Uterus (tissue), 4 donors: ENCODE results near the gene PLXNA2. TPM values are rescaled to one million over a fixed set of nuclear protein-coding genes. Genes with fewer than 3 reads are reported as not detected.

Source experiments
- DNase-seq, 2 donors: peaks; one replicate each; pipeline ENCODE4 v3.0.0-alpha.2; 2019 to 2020
- H3K27ac ChIP-seq, 2 donors: fragments of 200-600 bp; sonication (generic); 1 replicate in 1 of 2; 2 replicates in 1 of 2; pipeline ENCODE4 v1.5.1; 2016 to 2018
- H3K27me3 ChIP-seq, 2 donors: fragments of 200-600 bp; sonication (generic); one replicate each; pipeline ENCODE4 v1.5.1; 2018 to 2019; ENCODE audit warnings: control low read depth in 1 of 2
- H3K36me3 ChIP-seq, 2 donors: fragments of 200-600 bp; sonication (generic); one replicate each; pipeline ENCODE4 v1.5.1; 2019; ENCODE audit warnings: control low read depth in 1 of 2
- H3K4me1 ChIP-seq, 2 donors: fragments of 200-600 bp; sonication (generic); one replicate each; pipeline ENCODE4 v1.5.1; 2018 to 2019; ENCODE audit warnings: control low read depth in 1 of 2
- H3K4me3 ChIP-seq, 2 donors: fragments of 200-600 bp; sonication (generic); 1 replicate in 1 of 2; 2 replicates in 1 of 2; pipeline ENCODE4 v1.5.1; 2018 to 2019; ENCODE audit warnings: mild to moderate bottlenecking in 1 of 2
- H3K9me3 ChIP-seq, 2 donors: fragments of 200-600 bp; sonication (generic); one replicate each; pipeline ENCODE4 v1.5.1; 2019; ENCODE audit warnings: control low read depth in 1 of 2
- POLR2A ChIP-seq, 2 donors: fragments of 450-650 bp; IDR thresholded peaks; one replicate each; pipeline ENCODE4 v1.6.1; 2016; ENCODE audit warnings: antibody characterized with exemption in 2 of 2, mild to moderate bottlenecking in 1 of 2, moderate library complexity in 1 of 2
- intact Hi-C: fragments of 100-400 bp; cut with DNase I; formaldehyde crosslinking; loops from one replicate; pipeline ENCODE4 v1.15.1; 2023; ENCODE audit warnings: low total_unique reads
- total RNA-seq, 4 donors: library from RNA; depleted of rRNA in 3 of 4; stranded (reverse); fragments of >200 nt in 3 of 4; gene quantifications; one replicate each; pipeline versions ENCODE4 v1.1.0 to v1.2.4, GENCODE V29; 2014 to 2023
- TF ChIP-seq, protein P1 (sequence below), 4 experiments: fragments of 200-600 bp in 2 of 4; fragments of 450-650 bp in 2 of 4; sonication (generic) in 2 of 4; IDR thresholded peaks; one replicate each; pipeline ENCODE4 v1.5.1; 2016 to 2019; ENCODE audit warnings: antibody characterized with exemption in 4 of 4, mild to moderate bottlenecking in 2 of 4, moderate library complexity in 1 of 4
- donor health status: DM: yes; HTN: yes; CAD: no.

The PLXNA2 gene
- total RNA-seq, 4 donors from 2014 or later: 5.4 to 94.5 (median 9.5) TPM

DNA sequence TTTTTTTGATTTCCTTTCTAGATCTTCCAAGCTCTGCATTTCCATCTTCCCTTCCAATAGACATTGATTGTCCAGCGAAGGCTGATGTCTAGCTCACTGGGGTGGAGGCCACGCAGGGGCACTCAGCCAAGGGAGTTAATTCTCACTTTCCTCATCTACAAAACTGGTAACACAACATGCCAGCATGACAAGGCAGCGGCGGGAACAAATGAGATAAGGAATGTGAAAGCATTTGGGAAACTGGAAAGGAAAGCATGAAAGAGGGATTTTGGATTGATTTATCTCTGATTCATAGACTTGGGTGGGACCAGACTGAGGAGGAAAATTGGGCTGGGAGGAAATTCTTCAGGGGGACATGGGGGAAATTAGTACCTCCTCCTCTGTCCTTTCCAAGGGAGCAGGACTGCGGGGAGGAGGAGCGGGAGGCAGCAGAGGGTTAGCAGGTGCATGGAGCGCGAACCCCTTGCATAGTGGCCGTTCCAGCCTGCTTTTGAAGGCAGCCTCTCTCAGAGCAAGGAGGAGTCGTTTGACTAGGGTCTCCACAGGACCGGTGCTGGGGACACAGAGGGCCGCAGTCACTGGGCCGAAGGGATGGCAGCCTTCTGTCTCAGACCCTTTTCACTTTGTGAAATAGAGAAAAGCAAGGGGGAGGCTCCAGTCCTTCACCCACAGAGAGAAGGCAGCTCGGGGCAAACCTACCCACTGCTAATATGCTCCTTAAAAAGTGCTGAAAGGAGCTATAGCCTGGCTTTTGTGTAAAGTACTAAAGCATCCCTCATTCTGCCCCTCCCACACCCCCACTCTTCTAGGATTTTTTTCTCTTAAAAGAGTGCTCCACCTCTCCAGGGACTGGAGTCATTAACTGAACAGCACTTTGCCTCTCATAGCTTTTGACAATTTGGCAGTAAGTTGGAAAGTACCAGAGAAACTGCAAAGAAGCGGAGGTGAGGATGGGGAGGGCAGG is 89.2 kb downstream of the PLXNA2 start:
- H3K4me1 ChIP-seq: peaks cover 7 to 17% of the 10 kb centered on the region in 2 donors
- TF ChIP-seq, protein P1, sequence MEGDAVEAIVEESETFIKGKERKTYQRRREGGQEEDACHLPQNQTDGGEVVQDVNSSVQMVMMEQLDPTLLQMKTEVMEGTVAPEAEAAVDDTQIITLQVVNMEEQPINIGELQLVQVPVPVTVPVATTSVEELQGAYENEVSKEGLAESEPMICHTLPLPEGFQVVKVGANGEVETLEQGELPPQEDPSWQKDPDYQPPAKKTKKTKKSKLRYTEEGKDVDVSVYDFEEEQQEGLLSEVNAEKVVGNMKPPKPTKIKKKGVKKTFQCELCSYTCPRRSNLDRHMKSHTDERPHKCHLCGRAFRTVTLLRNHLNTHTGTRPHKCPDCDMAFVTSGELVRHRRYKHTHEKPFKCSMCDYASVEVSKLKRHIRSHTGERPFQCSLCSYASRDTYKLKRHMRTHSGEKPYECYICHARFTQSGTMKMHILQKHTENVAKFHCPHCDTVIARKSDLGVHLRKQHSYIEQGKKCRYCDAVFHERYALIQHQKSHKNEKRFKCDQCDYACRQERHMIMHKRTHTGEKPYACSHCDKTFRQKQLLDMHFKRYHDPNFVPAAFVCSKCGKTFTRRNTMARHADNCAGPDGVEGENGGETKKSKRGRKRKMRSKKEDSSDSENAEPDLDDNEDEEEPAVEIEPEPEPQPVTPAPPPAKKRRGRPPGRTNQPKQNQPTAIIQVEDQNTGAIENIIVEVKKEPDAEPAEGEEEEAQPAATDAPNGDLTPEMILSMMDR (IDR thresholded peaks at IDR 0.05): no peak
- no peak for TF ChIP-seq POLR2A (IDR thresholded peaks at IDR 0.05)
- DNase-seq: no peak
- intact Hi-C loops: no loop called here
- H3K27ac ChIP-seq: no peak overlapping the region
- H3K9me3 ChIP-seq: no peaks in the 10 kb centered on the region
- H3K36me3 ChIP-seq: no peaks in the 10 kb centered on the region
- H3K4me3 ChIP-seq: no peak overlapping the region
- no peaks in the 10 kb centered on the region for H3K27me3 ChIP-seq

DNA sequence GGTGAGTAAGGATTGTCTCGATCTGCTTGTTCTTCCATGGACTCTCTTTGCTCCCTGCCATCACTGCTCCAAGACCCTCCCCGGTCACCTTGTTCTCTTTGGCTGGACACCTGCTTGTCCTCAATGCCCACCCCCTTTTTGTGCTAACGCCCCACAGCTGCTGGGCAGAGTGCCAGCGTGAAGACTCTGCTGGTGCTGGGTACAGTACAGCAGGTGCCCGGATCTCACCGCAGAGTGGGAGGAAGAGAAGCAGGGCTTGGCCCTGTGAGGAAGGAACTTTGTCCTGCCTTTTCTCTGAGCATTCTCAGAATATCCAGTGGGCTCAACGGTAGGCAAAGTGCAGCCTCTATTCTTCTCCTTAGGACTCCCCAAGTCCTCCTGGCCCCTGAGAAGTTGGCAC is 90.1 kb downstream of the PLXNA2 start:
- Histone ChIP-seq H3K4me3 (no peak overlapping the region), H3K27ac (no peak overlapping the region), H3K4me1 (peaks cover 5 to 9% of the 10 kb centered on the region in 2 donors), H3K36me3 (no peaks in the 10 kb centered on the region), H3K9me3 (no peaks in the 10 kb centered on the region), H3K27me3 (no peaks in the 10 kb centered on the region)
- intact Hi-C loops: no loop called here
- TF ChIP-seq, protein P1 (IDR thresholded peaks at IDR 0.05): no peak
- no peak for TF ChIP-seq POLR2A (IDR thresholded peaks at IDR 0.05)
- no peak for DNase-seq

DNA sequence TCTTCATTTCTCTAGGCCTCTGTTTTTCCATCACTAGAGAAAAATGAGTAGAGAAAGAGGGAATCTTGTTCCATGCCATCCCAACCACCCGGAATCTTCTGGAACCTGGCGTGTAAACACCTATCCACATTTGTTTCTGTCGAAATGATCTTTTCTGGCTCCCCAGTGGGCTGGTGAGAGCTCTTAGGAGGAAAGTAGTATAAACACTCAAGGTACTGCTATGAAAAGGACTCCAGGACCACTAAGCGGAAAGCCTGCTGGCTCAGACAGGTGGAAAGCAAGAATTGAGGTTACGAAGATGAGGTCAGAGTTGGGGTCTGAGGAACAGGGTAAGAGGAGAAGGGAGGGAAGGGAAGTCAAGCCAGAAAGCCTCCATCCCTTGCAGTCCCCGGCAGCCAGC is 90.8 kb downstream of the PLXNA2 start:
- intact Hi-C loops: no loop called here
- no peaks in the 10 kb centered on the region for H3K27me3 ChIP-seq
- H3K36me3 ChIP-seq: no peaks in the 10 kb centered on the region
- peaks cover 0 to 5% of the 10 kb centered on the region in 2 donors for H3K4me1 ChIP-seq
- TF ChIP-seq POLR2A (IDR thresholded peaks at IDR 0.05): no peak
- TF ChIP-seq, protein P1 (IDR thresholded peaks at IDR 0.05): no peak
- no peak for DNase-seq
- H3K4me3 ChIP-seq: no peak overlapping the region
- no peak overlapping the region for H3K27ac ChIP-seq
- no peaks in the 10 kb centered on the region for H3K9me3 ChIP-seq

DNA sequence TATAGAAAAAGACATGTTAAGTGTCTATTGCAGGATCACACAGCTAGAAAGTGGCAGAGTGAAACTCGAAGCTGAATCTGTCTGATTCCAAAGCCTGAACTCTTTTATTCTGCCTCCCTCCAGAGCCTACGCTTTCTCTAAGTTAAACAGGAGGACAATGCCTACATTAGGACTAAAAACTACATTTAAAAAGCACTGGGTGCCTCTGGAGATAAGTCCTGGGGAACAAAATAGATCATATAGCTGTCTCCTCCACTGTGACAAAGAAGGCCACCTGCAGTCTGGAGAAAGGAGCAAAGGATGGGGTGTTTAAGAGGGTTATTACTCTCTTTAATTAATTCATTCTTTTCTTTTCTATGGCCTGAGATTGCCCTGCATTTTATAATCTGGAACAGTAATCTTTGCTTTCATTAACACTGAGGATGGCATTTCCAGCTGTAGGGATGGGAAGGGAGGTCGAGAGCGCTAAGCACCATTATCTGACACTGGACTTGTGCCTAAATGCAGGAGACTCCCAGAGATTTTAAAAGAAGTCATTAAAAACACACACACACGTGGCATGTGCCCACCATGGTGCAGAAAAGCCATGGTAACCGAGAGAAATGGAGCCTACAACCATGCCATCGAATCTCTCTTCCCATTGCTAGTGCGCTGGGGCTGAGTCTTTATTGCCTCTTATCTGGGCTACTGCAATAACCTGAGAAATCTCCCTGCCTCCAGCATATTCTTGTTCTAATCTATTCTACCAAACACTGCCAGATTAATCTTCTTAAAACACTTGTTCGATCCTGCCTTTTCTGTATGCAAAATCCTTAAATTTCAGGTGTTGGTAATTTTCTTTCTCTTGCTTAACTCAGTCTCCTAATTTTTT is 92.2 kb downstream of the PLXNA2 start:
- Histone ChIP-seq H3K36me3 (no peaks in the 10 kb centered on the region), H3K4me1 (peaks cover 0 to 5% of the 10 kb centered on the region in 2 donors), H3K4me3 (no peak overlapping the region), H3K27me3 (no peaks in the 10 kb centered on the region), H3K9me3 (no peaks in the 10 kb centered on the region), H3K27ac (no peak overlapping the region)
- intact Hi-C loops: no loop called here
- no peak for TF ChIP-seq POLR2A (IDR thresholded peaks at IDR 0.05)
- TF ChIP-seq, protein P1 (IDR thresholded peaks at IDR 0.05): no peak
- no peak for DNase-seq
